Nephron progenitor cell (in vitro differentiated cells): ENCODE data around the gene GPR26.
"Not testable (repeated sequence)": the region's sequence is repeated elsewhere in the genome, so short reads cannot be mapped to it uniquely, and the experiment has no call there.

ENCODE experiments used
- DNase-seq: peaks from one replicate; pipeline ENCODE4 v3.0.0; 2021
- H3K27ac Mint-ChIP-seq: 2 replicates; pipeline ENCODE4 v1.8.0; 2021; ENCODE audit warnings: mild to moderate bottlenecking, moderate library complexity, mixed read lengths
- H3K27me3 Mint-ChIP-seq: 2 replicates; pipeline ENCODE4 v1.8.0; 2021; ENCODE audit warnings: mild to moderate bottlenecking, low read depth, mixed read lengths; ENCODE audit not compliant: poor library complexity
- H3K36me3 Mint-ChIP-seq: 2 replicates; pipeline ENCODE4 v1.8.0; 2021; ENCODE audit warnings: low read depth, mixed read lengths
- H3K4me1 Mint-ChIP-seq: 2 replicates; pipeline ENCODE4 v1.8.0; 2021; ENCODE audit warnings: mixed read lengths
- H3K4me3 Mint-ChIP-seq: 2 replicates; pipeline ENCODE4 v1.8.0; 2021; ENCODE audit warnings: mild to moderate bottlenecking, moderate library complexity, mixed read lengths
- H3K9me3 Mint-ChIP-seq: 2 replicates; pipeline ENCODE4 v1.8.0; 2021; ENCODE audit warnings: mild to moderate bottlenecking, moderate library complexity, mixed read lengths
- CTCF ChIP-seq: fragments of 200-600 bp; sonication (generic); IDR thresholded peaks from 2 replicates; pipeline ENCODE4 v1.5.0; 2021; ENCODE audit warnings: antibody characterized with exemption

The GPR26 gene

DNA sequence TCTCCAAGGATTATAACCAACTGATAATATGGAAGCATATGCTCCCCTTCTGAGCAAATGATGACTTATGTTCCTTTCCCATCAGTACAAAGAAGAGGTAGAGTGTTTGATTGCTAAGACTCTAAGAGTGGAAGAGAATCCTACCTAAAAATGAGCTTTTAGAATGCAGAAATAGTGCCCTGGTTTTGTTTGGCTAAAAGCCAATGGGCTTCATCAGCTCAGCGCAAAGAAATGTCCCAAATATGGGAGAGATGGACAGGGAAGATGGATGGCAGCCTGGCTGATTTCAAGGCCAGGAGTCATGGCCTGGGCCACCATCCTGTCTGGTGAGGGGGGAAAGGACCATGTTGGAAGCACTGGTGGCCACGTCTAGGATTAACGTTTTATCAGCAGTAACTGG is 60.2 kb downstream of the GPR26 start:
- peaks cover 10% of the 10 kb centered on the region for H3K9me3 Mint-ChIP-seq
- no peaks in the 10 kb centered on the region for H3K36me3 Mint-ChIP-seq
- no peak for TF ChIP-seq CTCF
- H3K27me3 Mint-ChIP-seq = peaks cover 21% of the 10 kb centered on the region
- H3K4me3 Mint-ChIP-seq = no peak overlapping the region
- DNase-seq = no peak
- peak overlapping the region; percentile 41 for H3K27ac Mint-ChIP-seq
- no peaks in the 10 kb centered on the region for H3K4me1 Mint-ChIP-seq

- no peaks in the 10 kb centered on the region for H3K4me1 Mint-ChIP-seq
- peaks cover 21% of the 10 kb centered on the region for H3K27me3 Mint-ChIP-seq
- H3K9me3 Mint-ChIP-seq = peaks cover 10% of the 10 kb centered on the region
- H3K36me3 Mint-ChIP-seq = no peaks in the 10 kb centered on the region
- no peak overlapping the region for H3K27ac Mint-ChIP-seq
- no peak for DNase-seq
- TF ChIP-seq CTCF = no peak
- H3K4me3 Mint-ChIP-seq = no peak overlapping the region
These were observed 60.7 kb downstream of the GPR26 start for GRCh38 chr10:123726836-123727235.

DNA sequence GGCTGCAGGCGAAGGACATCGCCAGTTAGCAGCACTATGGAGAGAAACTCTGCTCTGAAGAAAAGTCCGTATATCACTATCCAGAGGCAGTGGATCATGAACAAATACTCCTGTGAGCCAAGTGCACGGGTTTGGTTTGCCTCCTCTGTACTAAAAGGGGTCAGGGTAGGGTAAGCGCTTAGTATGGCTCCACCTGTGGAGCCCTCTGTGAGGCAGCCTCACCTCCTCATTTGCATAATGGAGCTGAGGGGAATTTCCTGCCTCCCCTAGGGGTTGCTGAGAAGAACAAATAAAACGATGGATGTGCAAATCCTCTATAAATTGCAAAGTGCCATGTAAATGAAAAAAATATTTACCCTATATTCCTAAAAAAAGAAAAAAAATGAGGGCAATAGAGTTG is 63.4 kb downstream of the GPR26 start:
- no peak for DNase-seq
- Mint-ChIP-seq H3K36me3 (no peaks in the 10 kb centered on the region), H3K4me3 (no peak overlapping the region), H3K27ac (no peak overlapping the region), H3K9me3 (peaks cover 16% of the 10 kb centered on the region), H3K4me1 (no peaks in the 10 kb centered on the region), H3K27me3 (peaks cover 16% of the 10 kb centered on the region)
- no peak for TF ChIP-seq CTCF

- not testable (repeated sequence) for H3K4me3 Mint-ChIP-seq, DNase-seq, H3K27ac Mint-ChIP-seq, H3K4me1 Mint-ChIP-seq, H3K36me3 Mint-ChIP-seq, H3K27me3 Mint-ChIP-seq
- peaks cover 17% of the 10 kb centered on the region for H3K9me3 Mint-ChIP-seq
These were observed 70.8 kb downstream of the GPR26 start for GRCh38 chr10:123736917-123737316.

- peaks cover 15% of the 10 kb centered on the region for H3K4me1 Mint-ChIP-seq
- H3K27me3 Mint-ChIP-seq = peaks cover 7% of the 10 kb centered on the region
- H3K9me3 Mint-ChIP-seq = peaks cover 2% of the 10 kb centered on the region
These were observed 75.0 kb downstream of the GPR26 start for GRCh38 chr10:123741146-123741545.

GRCh38 chr10:123741711-123742110 is 75.6 kb downstream of the GPR26 start:
- no peak for TF ChIP-seq CTCF
- Mint-ChIP-seq H3K4me3 (no peak overlapping the region), H3K9me3 (no peaks in the 10 kb centered on the region), H3K27ac (no peak overlapping the region), H3K4me1 (peaks cover 21% of the 10 kb centered on the region), H3K27me3 (peaks cover 7% of the 10 kb centered on the region), H3K36me3 (no peaks in the 10 kb centered on the region)
- no peak for DNase-seq

More at GRCh38 chr10:123741146-123741545, 75.0 kb downstream of the GPR26 start:
- no peak overlapping the region for H3K4me3 Mint-ChIP-seq
- TF ChIP-seq CTCF = no peak
- no peaks in the 10 kb centered on the region for H3K36me3 Mint-ChIP-seq
- no peak overlapping the region for H3K27ac Mint-ChIP-seq
- DNase-seq = no peak
